Muscle layer of colon (tissue), 2 donors: ENCODE results near the gene NIN.

ENCODE experiments used
- H3K27ac ChIP-seq: one replicate; pipeline ENCODE4 v1.7.0; 2013; ENCODE audit warnings: low read depth, mild to moderate bottlenecking, low read length, moderate library complexity
- H3K27me3 ChIP-seq, 2 donors: one replicate each; pipeline ENCODE4 v1.7.0; 2013; ENCODE audit warnings: low read length in 2 of 2, mild to moderate bottlenecking in 2 of 2; ENCODE audit not compliant: insufficient read depth in 2 of 2, control insufficient read depth in 1 of 2
- H3K36me3 ChIP-seq: one replicate; pipeline ENCODE4 v1.7.0; 2013; ENCODE audit warnings: mild to moderate bottlenecking, low read length; ENCODE audit not compliant: insufficient read depth
- H3K4me1 ChIP-seq: one replicate; pipeline ENCODE4 v1.7.0; 2013; ENCODE audit warnings: mild to moderate bottlenecking, low read length; ENCODE audit not compliant: insufficient read depth
- H3K4me3 ChIP-seq, 2 donors: one replicate each; pipeline ENCODE4 v1.7.0; 2013; ENCODE audit warnings: low read length in 2 of 2, low read depth in 1 of 2, mild to moderate bottlenecking in 1 of 2, moderate library complexity in 1 of 2
- H3K9ac ChIP-seq: one replicate; pipeline ENCODE4 v1.7.0; 2013; ENCODE audit warnings: low read length
- H3K9me3 ChIP-seq: one replicate; pipeline ENCODE4 v1.7.0; 2013; ENCODE audit warnings: mild to moderate bottlenecking, low read length
- donor health status: abdominal sarcoma.
- donor health status: Adenocarcinoma of cecum.

NIN gene

GRCh38 chr14:50783563-50783962 is 47.4 kb downstream of the NIN start:
- Histone ChIP-seq H3K4me1 (no peaks in the 10 kb centered on the region), H3K9ac (no peak overlapping the region), H3K4me3 (no peak overlapping the region), H3K36me3 (no peaks in the 10 kb centered on the region), H3K27ac (no peak overlapping the region), H3K9me3 (no peaks in the 10 kb centered on the region), H3K27me3 (no peaks in the 10 kb centered on the region)

- Histone ChIP-seq H3K9me3 (no peaks in the 10 kb centered on the region), H3K4me3 (no peak overlapping the region), H3K27me3 (no peaks in the 10 kb centered on the region), H3K9ac (no peak overlapping the region), H3K36me3 (peaks cover 7% of the 10 kb centered on the region), H3K4me1 (no peaks in the 10 kb centered on the region), H3K27ac (no peak overlapping the region)
Observed at GRCh38 chr14:50780393-50780792, 50.6 kb downstream of the NIN start.

- no peaks in the 10 kb centered on the region for H3K4me1 ChIP-seq
- peaks cover 7% of the 10 kb centered on the region for H3K36me3 ChIP-seq
- no peaks in the 10 kb centered on the region for H3K27me3 ChIP-seq
- no peaks in the 10 kb centered on the region for H3K9me3 ChIP-seq
- no peak overlapping the region for H3K4me3 ChIP-seq
- H3K9ac ChIP-seq: no peak overlapping the region
- H3K27ac ChIP-seq: no peak overlapping the region
Observed at GRCh38 chr14:50778721-50779483, 52.1 kb downstream of the NIN start.

- Histone ChIP-seq H3K9me3 (no peaks in the 10 kb centered on the region), H3K27me3 (no peaks in the 10 kb centered on the region), H3K9ac (no peak overlapping the region), H3K4me1 (no peaks in the 10 kb centered on the region), H3K36me3 (peaks cover 16% of the 10 kb centered on the region), H3K27ac (no peak overlapping the region), H3K4me3 (no peak overlapping the region)
Observed at GRCh38 chr14:50776522-50776921, 54.4 kb downstream of the NIN start.

- no peaks in the 10 kb centered on the region for H3K9me3 ChIP-seq
- H3K27ac ChIP-seq: no peak overlapping the region
- no peaks in the 10 kb centered on the region for H3K4me1 ChIP-seq
- no peak overlapping the region for H3K4me3 ChIP-seq
- no peak overlapping the region for H3K9ac ChIP-seq
- H3K36me3 ChIP-seq: peaks cover 27% of the 10 kb centered on the region
- no peaks in the 10 kb centered on the region for H3K27me3 ChIP-seq
Observed at GRCh38 chr14:50775357-50775756, 55.6 kb downstream of the NIN start.

- peaks cover 34% of the 10 kb centered on the region for H3K36me3 ChIP-seq
- no peak overlapping the region for H3K27ac ChIP-seq
- H3K4me1 ChIP-seq: no peaks in the 10 kb centered on the region
- no peaks in the 10 kb centered on the region for H3K27me3 ChIP-seq
- no peak overlapping the region for H3K4me3 ChIP-seq
- H3K9me3 ChIP-seq: no peaks in the 10 kb centered on the region
- H3K9ac ChIP-seq: no peak overlapping the region
Observed at GRCh38 chr14:50774542-50775267, 56.3 kb downstream of the NIN start.

- no peaks in the 10 kb centered on the region for H3K9me3 ChIP-seq
- no peak overlapping the region for H3K9ac ChIP-seq
- no peak overlapping the region for H3K27ac ChIP-seq
- H3K36me3 ChIP-seq: peaks cover 42% of the 10 kb centered on the region
- no peaks in the 10 kb centered on the region for H3K4me1 ChIP-seq
- no peak overlapping the region for H3K4me3 ChIP-seq
- H3K27me3 ChIP-seq: no peaks in the 10 kb centered on the region
Observed at GRCh38 chr14:50773632-50774541, 57.1 kb downstream of the NIN start.

GRCh38 chr14:50772412-50772811 is 58.5 kb downstream of the NIN start:
- no peak overlapping the region for H3K4me3 ChIP-seq
- H3K36me3 ChIP-seq: peaks cover 51% of the 10 kb centered on the region
- no peaks in the 10 kb centered on the region for H3K27me3 ChIP-seq
- no peak overlapping the region for H3K27ac ChIP-seq
- H3K9ac ChIP-seq: no peak overlapping the region
- no peaks in the 10 kb centered on the region for H3K9me3 ChIP-seq
- no peaks in the 10 kb centered on the region for H3K4me1 ChIP-seq

GRCh38 chr14:50770586-50770985 is 60.4 kb downstream of the NIN start:
- H3K27me3 ChIP-seq: no peaks in the 10 kb centered on the region
- no peak overlapping the region for H3K27ac ChIP-seq
- H3K9me3 ChIP-seq: no peaks in the 10 kb centered on the region
- H3K4me1 ChIP-seq: no peaks in the 10 kb centered on the region
- H3K4me3 ChIP-seq: no peak overlapping the region
- H3K36me3 ChIP-seq: peaks cover 52% of the 10 kb centered on the region
- H3K9ac ChIP-seq: no peak overlapping the region

- no peaks in the 10 kb centered on the region for H3K4me1 ChIP-seq
- H3K9me3 ChIP-seq: no peaks in the 10 kb centered on the region
- no peaks in the 10 kb centered on the region for H3K27me3 ChIP-seq
- H3K9ac ChIP-seq: no peak overlapping the region
- peaks cover 52% of the 10 kb centered on the region for H3K36me3 ChIP-seq
- H3K4me3 ChIP-seq: no peak overlapping the region
- H3K27ac ChIP-seq: no peak overlapping the region
Observed at GRCh38 chr14:50769863-50770500, 61.0 kb downstream of the NIN start.

GRCh38 chr14:50768680-50769079 is 62.3 kb downstream of the NIN start:
- peaks cover 62% of the 10 kb centered on the region for H3K36me3 ChIP-seq
- H3K4me1 ChIP-seq: no peaks in the 10 kb centered on the region
- H3K4me3 ChIP-seq: no peak overlapping the region
- H3K9ac ChIP-seq: no peak overlapping the region
- H3K27me3 ChIP-seq: no peaks in the 10 kb centered on the region
- H3K9me3 ChIP-seq: no peaks in the 10 kb centered on the region
- no peak overlapping the region for H3K27ac ChIP-seq
